CD4-positive, alpha-beta T cell (primary cell): ENCODE measurements around the gene NHLRC1. TPM values are rescaled to one million over a fixed set of nuclear protein-coding genes. Genes with fewer than 3 reads are reported as not detected.

Experiments
- ATAC-seq: fragments of 200-7000 bp; cut with Tn5 transposase; one replicate; pipeline ENCODE4 v1.10.0; 2022; ENCODE audit warnings: mild to moderate bottlenecking; ENCODE audit not compliant: poor library complexity
- CTCF ChIA-PET: fragments of 350-600 bp; sonication (Branson Sonifier 250); formaldehyde crosslinking; loops from one replicate; lab custom pipeline; 2021; ENCODE audit warnings: antibody characterized with exemption, inconsistent platforms; lab: Charles Lee
- POLR2A ChIA-PET: fragments of 350-600 bp; sonication (Branson Sonifier 250); formaldehyde crosslinking; loops from one replicate; lab custom pipeline; 2021; ENCODE audit warnings: antibody characterized with exemption, inconsistent platforms; lab: Charles Lee
- DNase-seq, 14 experiments: peaks; one replicate each; pipeline ENCODE4 v3.0.0-alpha.2; 2013 to 2020; ENCODE audit warnings: mixed read lengths in 2 of 14
- H3K27ac ChIP-seq, 2 donors: one replicate each; pipeline versions ENCODE4 v1.5.1 to v1.7.0; 2013; ENCODE audit warnings: low read length in 2 of 2, low read depth in 1 of 2, mild to moderate bottlenecking in 1 of 2
- H3K27me3 ChIP-seq, 2 experiments: 1 replicate in 1 of 2; 2 replicates in 1 of 2; pipeline versions ENCODE4 v1.6.1 to v1.7.0; 2013; ENCODE audit warnings: low read length in 2 of 2, control low read depth in 1 of 2, mild to moderate bottlenecking in 1 of 2, moderate library complexity in 1 of 2; ENCODE audit not compliant: insufficient read depth in 2 of 2, control insufficient read depth in 1 of 2
- H3K36me3 ChIP-seq: one replicate; pipeline ENCODE4 v1.6.1; 2013; ENCODE audit warnings: low read length, control low read depth; ENCODE audit not compliant: insufficient read depth
- H3K4me1 ChIP-seq: one replicate; pipeline ENCODE4 v1.6.1; 2013; ENCODE audit warnings: low read length, control low read depth; ENCODE audit not compliant: insufficient read depth
- H3K4me3 ChIP-seq: one replicate; pipeline ENCODE4 v1.5.1; 2013; ENCODE audit warnings: mild to moderate bottlenecking, low read length, moderate library complexity
- H3K9me3 ChIP-seq, 2 experiments: 1 replicate in 1 of 2; 2 replicates in 1 of 2; pipeline versions ENCODE4 v1.6.1 to v1.7.0; 2013; ENCODE audit warnings: low read length in 2 of 2, mild to moderate bottlenecking in 2 of 2, control low read depth in 1 of 2, moderate library complexity in 1 of 2; ENCODE audit not compliant: control insufficient read depth in 1 of 2, insufficient read depth in 1 of 2
- H3K27ac Mint-ChIP-seq: one replicate; pipeline ENCODE4 v1.8.0; 2020; ENCODE audit warnings: mixed read lengths
- H3K27me3 Mint-ChIP-seq: one replicate; pipeline ENCODE4 v1.8.0; 2021; ENCODE audit warnings: mixed read lengths
- H3K36me3 Mint-ChIP-seq: one replicate; pipeline ENCODE4 v1.8.0; 2021; ENCODE audit warnings: low read depth, mixed read lengths
- H3K4me1 Mint-ChIP-seq: one replicate; pipeline ENCODE4 v1.8.0; 2021; ENCODE audit warnings: low read depth, mixed read lengths
- H3K4me3 Mint-ChIP-seq: one replicate; pipeline ENCODE4 v1.8.0; 2020; ENCODE audit warnings: mild to moderate bottlenecking, mixed read lengths
- H3K9me3 Mint-ChIP-seq: one replicate; pipeline ENCODE4 v1.8.0; 2020; ENCODE audit warnings: mixed read lengths
- intact Hi-C, 2 experiments: fragments of 100-400 bp; cut with DNase I in 1 of 2; cut with micrococcal nuclease in 1 of 2; formaldehyde crosslinking; loops; one replicate each; pipeline versions ENCODE4 v1.15.1 to v1.9.0; 2023 to 2025; cut with DNase I, micrococcal nuclease
- total RNA-seq, 174 experiments: library from RNA in 2 of 174; stranded (reverse) in 2 of 174; gene quantifications; one replicate each; pipeline ENCODE4 v1.2.3 and lab custom pipeline; 2021 to 2026
- TF ChIP-seq, protein P1 (sequence below): fragments of 200-600 bp; IDR thresholded peaks from one replicate; pipeline ENCODE4 v1.8.0; 2022; ENCODE audit warnings: antibody characterized with exemption, mild to moderate bottlenecking

The NHLRC1 gene
- total RNA-seq, 2 experiments from 2014 or later = 0.11 TPM; not detected in 1

DNA sequence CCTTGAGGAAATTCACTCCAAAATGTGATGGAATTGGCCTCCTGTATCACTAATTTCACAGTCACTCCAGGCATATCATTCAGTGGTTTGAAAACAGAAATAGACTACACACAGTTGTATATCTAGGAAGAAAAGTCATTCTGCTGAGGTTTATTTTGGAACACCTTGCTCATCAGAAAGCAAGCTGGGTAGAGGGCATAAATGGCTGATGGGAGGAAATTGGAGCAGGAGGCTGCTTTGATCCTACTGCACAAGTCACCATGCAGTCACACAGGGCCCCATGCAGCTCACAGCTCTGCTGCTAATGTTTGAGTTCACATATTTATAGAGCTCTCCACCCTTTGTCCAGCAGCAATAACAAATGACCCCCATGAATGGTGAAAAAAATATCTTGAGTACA is 12.3 kb downstream of the NHLRC1 start:
- Histone ChIP-seq H3K27me3 (peaks cover 0 to 2% of the 10 kb centered on the region in 2 experiments), H3K27ac (no peak overlapping the region), H3K9me3 (peaks cover 4 to 5% of the 10 kb centered on the region in 2 experiments), H3K4me1 (no peaks in the 10 kb centered on the region), H3K36me3 (no peaks in the 10 kb centered on the region), H3K4me3 (no peak overlapping the region)
- CTCF ChIA-PET = no interaction called here
- Mint-ChIP-seq H3K36me3 (no peaks in the 10 kb centered on the region), H3K4me1 (no peaks in the 10 kb centered on the region), H3K27me3 (peaks cover 13% of the 10 kb centered on the region), H3K9me3 (peaks cover 4% of the 10 kb centered on the region), H3K27ac (no peak overlapping the region), H3K4me3 (no peak overlapping the region)
- TF ChIP-seq, protein P1, sequence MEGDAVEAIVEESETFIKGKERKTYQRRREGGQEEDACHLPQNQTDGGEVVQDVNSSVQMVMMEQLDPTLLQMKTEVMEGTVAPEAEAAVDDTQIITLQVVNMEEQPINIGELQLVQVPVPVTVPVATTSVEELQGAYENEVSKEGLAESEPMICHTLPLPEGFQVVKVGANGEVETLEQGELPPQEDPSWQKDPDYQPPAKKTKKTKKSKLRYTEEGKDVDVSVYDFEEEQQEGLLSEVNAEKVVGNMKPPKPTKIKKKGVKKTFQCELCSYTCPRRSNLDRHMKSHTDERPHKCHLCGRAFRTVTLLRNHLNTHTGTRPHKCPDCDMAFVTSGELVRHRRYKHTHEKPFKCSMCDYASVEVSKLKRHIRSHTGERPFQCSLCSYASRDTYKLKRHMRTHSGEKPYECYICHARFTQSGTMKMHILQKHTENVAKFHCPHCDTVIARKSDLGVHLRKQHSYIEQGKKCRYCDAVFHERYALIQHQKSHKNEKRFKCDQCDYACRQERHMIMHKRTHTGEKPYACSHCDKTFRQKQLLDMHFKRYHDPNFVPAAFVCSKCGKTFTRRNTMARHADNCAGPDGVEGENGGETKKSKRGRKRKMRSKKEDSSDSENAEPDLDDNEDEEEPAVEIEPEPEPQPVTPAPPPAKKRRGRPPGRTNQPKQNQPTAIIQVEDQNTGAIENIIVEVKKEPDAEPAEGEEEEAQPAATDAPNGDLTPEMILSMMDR = no peak
- intact Hi-C loops = no loop called here
- POLR2A ChIA-PET = no interaction called here
- DNase-seq = no peak
- no peak for ATAC-seq

DNA sequence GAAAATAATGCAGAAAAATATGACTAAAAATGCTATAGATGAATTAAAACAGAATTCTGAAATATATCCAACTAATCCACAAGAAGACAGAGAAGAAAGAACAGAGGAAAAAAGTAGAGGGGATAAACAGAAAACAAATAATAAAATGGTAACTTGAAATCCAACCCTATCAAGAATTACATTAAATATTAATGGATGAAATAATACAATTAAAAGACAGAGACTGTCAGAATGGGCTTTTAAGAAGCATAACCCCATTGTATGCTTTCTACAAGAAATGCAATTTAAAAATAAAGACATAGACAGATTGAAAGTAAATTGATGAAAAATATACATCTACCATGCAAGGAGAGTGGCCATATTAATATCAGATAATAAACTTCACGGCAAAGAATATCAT is 15.4 kb downstream of the NHLRC1 start:
- no peak overlapping the region for H3K27ac Mint-ChIP-seq
- ChIA-PET POLR2A (no interaction called here), CTCF (no interaction called here)
- intact Hi-C loops = no loop called here
- H3K4me1 ChIP-seq = no peaks in the 10 kb centered on the region
- no peaks in the 10 kb centered on the region for H3K36me3 ChIP-seq
- peaks cover 4 to 5% of the 10 kb centered on the region in 2 experiments for H3K9me3 ChIP-seq
- TF ChIP-seq, protein P1 = no peak
- H3K27ac ChIP-seq = no peak overlapping the region
- H3K4me3 Mint-ChIP-seq = no peak overlapping the region
- H3K27me3 ChIP-seq = peaks cover 2 to 7% of the 10 kb centered on the region in 2 experiments
- DNase-seq = no peak
- H3K27me3 Mint-ChIP-seq = peaks cover 15% of the 10 kb centered on the region
- no peaks in the 10 kb centered on the region for H3K36me3 Mint-ChIP-seq
- ATAC-seq = no peak
- peaks cover 4% of the 10 kb centered on the region for H3K9me3 Mint-ChIP-seq
- no peaks in the 10 kb centered on the region for H3K4me1 Mint-ChIP-seq
- no peak overlapping the region for H3K4me3 ChIP-seq

DNA sequence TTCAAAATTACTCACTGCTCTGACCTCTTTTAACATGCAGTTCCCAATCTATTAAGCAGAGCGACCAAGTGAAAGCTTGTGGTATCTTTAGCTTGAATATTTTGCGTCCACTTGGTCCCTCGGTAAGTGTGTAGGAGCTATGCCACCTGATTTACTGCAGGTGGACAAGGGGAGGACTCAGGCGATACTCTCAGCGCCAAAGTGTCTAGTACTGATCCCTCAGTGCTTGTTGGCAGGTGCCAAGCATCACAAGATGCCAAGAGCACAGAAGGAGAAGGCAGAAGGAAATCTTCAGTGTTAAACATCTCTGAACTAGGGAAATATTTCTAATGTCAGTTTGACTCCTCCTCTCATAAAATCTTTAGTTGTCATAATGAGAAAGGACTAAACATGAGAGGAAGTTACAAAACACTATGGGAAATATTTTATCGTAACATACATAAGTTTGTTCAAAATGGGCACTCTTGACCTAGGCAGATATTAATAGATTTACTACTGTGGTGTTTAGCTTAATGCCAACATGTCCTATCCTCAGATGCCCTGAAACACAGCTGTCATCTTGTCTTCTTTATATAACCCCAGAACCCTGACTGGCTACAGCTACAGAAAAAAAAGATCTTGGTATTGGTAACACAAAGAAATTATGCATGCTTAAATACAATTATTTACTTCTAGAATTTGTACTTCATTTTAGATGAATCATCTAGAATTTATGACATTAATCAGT is 19.5 kb downstream of the NHLRC1 start:
- ATAC-seq = no peak
- peaks cover 4 to 5% of the 10 kb centered on the region in 2 experiments for H3K9me3 ChIP-seq
- DNase-seq = no peak
- TF ChIP-seq, protein P1 = no peak
- POLR2A ChIA-PET = no interaction called here
- CTCF ChIA-PET = no interaction called here
- H3K27ac Mint-ChIP-seq = no peak overlapping the region
- no peaks in the 10 kb centered on the region for H3K4me1 Mint-ChIP-seq
- no peak overlapping the region for H3K4me3 Mint-ChIP-seq
- no peaks in the 10 kb centered on the region for H3K36me3 Mint-ChIP-seq
- intact Hi-C loops = no loop called here
- peaks cover 4% of the 10 kb centered on the region for H3K9me3 Mint-ChIP-seq
- peaks cover 16% of the 10 kb centered on the region for H3K27me3 Mint-ChIP-seq
- no peaks in the 10 kb centered on the region for H3K36me3 ChIP-seq
- H3K27me3 ChIP-seq = peaks cover 4 to 9% of the 10 kb centered on the region in 2 experiments
- H3K27ac ChIP-seq = no peak overlapping the region
- no peaks in the 10 kb centered on the region for H3K4me1 ChIP-seq
- no peak overlapping the region for H3K4me3 ChIP-seq
